ENCODE data around the gene PDZK1IP1.

GRCh38 chr1:47184822-47185677 lies 4.8 kb downstream of the PDZK1IP1 start:
- TF ChIP-seq CTCF (IDR thresholded peaks at IDR 0.05) (no peak), POLR2A (IDR thresholded peaks at IDR 0.05) (no peak), POLR2AphosphoS5 (IDR thresholded peaks at IDR 0.05) (no peak)
